SK-N-MC (cell line): ENCODE data around the gene SEC61A1.

Experiments
- DNase-seq: peaks from one replicate; pipeline ENCODE4 v3.0.0-alpha.2; 2011; ENCODE audit warnings: low read depth, low spot score
- H3K27ac ChIP-seq: fragments of 200-600 bp; sonication (generic); 2 replicates; pipeline ENCODE4 v1.5.1; 2016; ENCODE audit warnings: mixed run types
- H3K36me3 ChIP-seq: fragments of 200-600 bp; sonication (generic); 2 replicates; pipeline ENCODE4 v1.6.1; 2017; ENCODE audit warnings: antibody characterized with exemption, low read length, mixed read lengths; ENCODE audit not compliant: insufficient read depth
- H3K4me3 ChIP-seq: fragments of 200-600 bp; sonication (generic); 2 replicates; pipeline ENCODE4 v1.5.1; 2016
- H3K9ac ChIP-seq: fragments of 200-600 bp; sonication (generic); 2 replicates; pipeline ENCODE4 v1.8.0; 2017; ENCODE audit warnings: mixed run types, mixed read lengths; ENCODE audit not compliant: insufficient read length
- H3K9me3 ChIP-seq: fragments of 200-600 bp; sonication (generic); 2 replicates; pipeline ENCODE4 v1.6.1; 2017; ENCODE audit warnings: low read depth, mild to moderate bottlenecking, antibody characterized with exemption, low read length, moderate library complexity, mixed read lengths
- EZH2 ChIP-seq: fragments of 200-600 bp; sonication (generic); IDR thresholded peaks from one replicate; pipeline ENCODE4 v1.6.1; 2017; ENCODE audit warnings: antibody characterized with exemption
- FOXP2 ChIP-seq: optimal IDR thresholded peaks from 2 replicates; pipeline ENCODE3; 2011; ENCODE audit warnings: mild to moderate bottlenecking, moderate library complexity; ENCODE audit not compliant: insufficient read depth; ENCODE audit errors: extremely low read length, control extremely low read depth
- POLR2AphosphoS5 ChIP-seq: IDR thresholded peaks from 2 replicates; pipeline ENCODE4 v1.6.1; 2012; ENCODE audit warnings: mild to moderate bottlenecking, low read depth, low read length, borderline replicate concordance

The SEC61A1 gene

GRCh38 chr3:128100638-128101037 lies 48.4 kb downstream of the SEC61A1 start:
- H3K4me3 ChIP-seq, result no peak overlapping the region
- DNase-seq, result no peak
- H3K9me3 ChIP-seq, result no peaks in the 10 kb centered on the region
- no peak overlapping the region for H3K9ac ChIP-seq
- peaks cover 96% of the 10 kb centered on the region for H3K36me3 ChIP-seq
- TF ChIP-seq FOXP2, result no peak
- no peak for TF ChIP-seq POLR2AphosphoS5
- H3K27ac ChIP-seq, result no peak overlapping the region

- no peaks in the 10 kb centered on the region for H3K9me3 ChIP-seq
- H3K27ac ChIP-seq, result no peak overlapping the region
- TF ChIP-seq EZH2 (no peak), POLR2AphosphoS5 (no peak), FOXP2 (no peak)
- DNase-seq, result no peak
- peaks cover 99% of the 10 kb centered on the region for H3K36me3 ChIP-seq
- no peak overlapping the region for H3K9ac ChIP-seq
- H3K4me3 ChIP-seq, result no peak overlapping the region
Observed at GRCh38 chr3:128103136-128103676, 51.0 kb downstream of the SEC61A1 start.

GRCh38 chr3:128107834-128108233 lies 55.6 kb downstream of the SEC61A1 start:
- Histone ChIP-seq H3K9ac (no peak overlapping the region), H3K4me3 (no peak overlapping the region), H3K9me3 (no peaks in the 10 kb centered on the region), H3K36me3 (peaks cover 95% of the 10 kb centered on the region), H3K27ac (no peak overlapping the region)
- no peak for TF ChIP-seq FOXP2
- no peak for DNase-seq

- TF ChIP-seq FOXP2, result no peak
- TF ChIP-seq POLR2AphosphoS5, result no peak
- TF ChIP-seq EZH2, result no peak
- no peaks in the 10 kb centered on the region for H3K9me3 ChIP-seq
- DNase-seq, result no peak
- no peak overlapping the region for H3K9ac ChIP-seq
- H3K27ac ChIP-seq, result no peak overlapping the region
- H3K36me3 ChIP-seq, result peaks cover 96% of the 10 kb centered on the region
- H3K4me3 ChIP-seq, result no peak overlapping the region
Observed at GRCh38 chr3:128111147-128111546, 58.9 kb downstream of the SEC61A1 start.

- no peak for DNase-seq
- no peaks in the 10 kb centered on the region for H3K9me3 ChIP-seq
- H3K4me3 ChIP-seq, result no peak overlapping the region
- H3K36me3 ChIP-seq, result peaks cover 96% of the 10 kb centered on the region
- TF ChIP-seq FOXP2 (no peak), EZH2 (no peak), POLR2AphosphoS5 (no peak)
- no peak overlapping the region for H3K9ac ChIP-seq
- H3K27ac ChIP-seq, result peak overlapping the region; percentile 22; the same call in 1 of the 2 replicates
Observed at GRCh38 chr3:128112357-128112968, 60.2 kb downstream of the SEC61A1 start.

GRCh38 chr3:128113817-128114794 lies 61.9 kb downstream of the SEC61A1 start:
- H3K4me3 ChIP-seq, result no peak overlapping the region
- H3K36me3 ChIP-seq, result peaks cover 96% of the 10 kb centered on the region
- H3K27ac ChIP-seq, result no peak overlapping the region
- DNase-seq, result no peak
- H3K9ac ChIP-seq, result no peak overlapping the region
- TF ChIP-seq FOXP2 (no peak), EZH2 (no peak), POLR2AphosphoS5 (no peak)
- no peaks in the 10 kb centered on the region for H3K9me3 ChIP-seq
